Astrocyte of the cerebellum (primary cell): ENCODE results near the gene CDH18.

Experiments used
- DNase-seq: peaks from one replicate; pipeline ENCODE4 v3.0.0-alpha.2; 2011; ENCODE audit warnings: low read depth
- H3K4me3 ChIP-seq: 2 replicates; pipeline ENCODE4 v1.5.1; 2011; ENCODE audit warnings: mild to moderate bottlenecking, low read depth, low read length, moderate library complexity
- in situ Hi-C: cut with HindIII; loops from 2 replicates; pipeline ENCODE4 v1.10.0; 2017; ENCODE audit warnings: low sequenced_read_pairs
- TF ChIP-seq, protein P1 (sequence below): IDR thresholded peaks from 2 replicates; pipeline ENCODE4 v1.5.1; 2012; ENCODE audit warnings: low read length, low read depth, moderate library complexity, mild to moderate bottlenecking; ENCODE audit errors: missing control alignments

Gene CDH18

DNA sequence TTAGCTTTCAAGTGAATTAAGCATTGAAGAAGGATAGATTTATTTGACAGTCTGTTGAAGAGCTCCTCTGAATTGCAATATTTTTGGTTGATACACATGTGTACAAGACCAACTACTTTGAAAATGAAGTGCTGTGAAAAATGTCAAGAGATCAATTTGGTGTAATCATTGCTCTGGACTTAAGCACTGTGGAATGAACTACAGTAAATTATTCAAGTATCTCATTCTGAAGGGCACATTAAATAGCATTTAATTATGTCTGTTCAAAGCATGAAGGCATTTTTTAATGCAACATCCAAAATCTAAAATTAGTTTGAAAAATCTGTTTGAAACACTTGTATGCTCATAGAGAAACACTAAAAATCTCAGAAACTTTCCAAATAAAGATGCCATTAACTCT, 107.5 kb downstream of the CDH18 start:
- no peak overlapping the region for H3K4me3 ChIP-seq
- no peak for DNase-seq
- TF ChIP-seq, protein P1, sequence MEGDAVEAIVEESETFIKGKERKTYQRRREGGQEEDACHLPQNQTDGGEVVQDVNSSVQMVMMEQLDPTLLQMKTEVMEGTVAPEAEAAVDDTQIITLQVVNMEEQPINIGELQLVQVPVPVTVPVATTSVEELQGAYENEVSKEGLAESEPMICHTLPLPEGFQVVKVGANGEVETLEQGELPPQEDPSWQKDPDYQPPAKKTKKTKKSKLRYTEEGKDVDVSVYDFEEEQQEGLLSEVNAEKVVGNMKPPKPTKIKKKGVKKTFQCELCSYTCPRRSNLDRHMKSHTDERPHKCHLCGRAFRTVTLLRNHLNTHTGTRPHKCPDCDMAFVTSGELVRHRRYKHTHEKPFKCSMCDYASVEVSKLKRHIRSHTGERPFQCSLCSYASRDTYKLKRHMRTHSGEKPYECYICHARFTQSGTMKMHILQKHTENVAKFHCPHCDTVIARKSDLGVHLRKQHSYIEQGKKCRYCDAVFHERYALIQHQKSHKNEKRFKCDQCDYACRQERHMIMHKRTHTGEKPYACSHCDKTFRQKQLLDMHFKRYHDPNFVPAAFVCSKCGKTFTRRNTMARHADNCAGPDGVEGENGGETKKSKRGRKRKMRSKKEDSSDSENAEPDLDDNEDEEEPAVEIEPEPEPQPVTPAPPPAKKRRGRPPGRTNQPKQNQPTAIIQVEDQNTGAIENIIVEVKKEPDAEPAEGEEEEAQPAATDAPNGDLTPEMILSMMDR = no peak
- in situ Hi-C loops = no loop called here

GRCh38 chr5:19874811-19875210, 113.2 kb downstream of the CDH18 start:
- in situ Hi-C loops = no loop called here
- TF ChIP-seq, protein P1 = no peak
- DNase-seq = no peak

DNA sequence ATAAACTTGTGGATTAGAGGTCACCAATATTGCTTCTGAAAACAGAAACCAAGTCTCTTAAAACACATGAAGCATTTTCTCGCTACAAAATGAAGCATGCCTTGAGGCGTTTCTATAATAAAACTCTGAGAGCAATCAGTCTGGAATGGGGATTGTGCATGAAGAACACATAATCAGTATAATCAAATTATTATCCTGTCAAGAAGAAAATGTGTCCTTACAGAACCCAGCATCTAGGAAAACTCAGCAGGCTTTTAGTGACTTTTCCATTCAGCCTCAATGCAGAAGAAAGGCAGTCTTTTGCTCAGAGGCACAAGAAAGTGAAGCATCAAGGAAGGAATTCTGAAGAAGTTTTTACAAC, 121.9 kb downstream of the CDH18 start:
- in situ Hi-C loops = no loop called here
- TF ChIP-seq, protein P1 = no peak
- no peak for DNase-seq
- no peak overlapping the region for H3K4me3 ChIP-seq

More at GRCh38 chr5:19874811-19875210, 113.2 kb downstream of the CDH18 start:
- no peak overlapping the region for H3K4me3 ChIP-seq

DNA sequence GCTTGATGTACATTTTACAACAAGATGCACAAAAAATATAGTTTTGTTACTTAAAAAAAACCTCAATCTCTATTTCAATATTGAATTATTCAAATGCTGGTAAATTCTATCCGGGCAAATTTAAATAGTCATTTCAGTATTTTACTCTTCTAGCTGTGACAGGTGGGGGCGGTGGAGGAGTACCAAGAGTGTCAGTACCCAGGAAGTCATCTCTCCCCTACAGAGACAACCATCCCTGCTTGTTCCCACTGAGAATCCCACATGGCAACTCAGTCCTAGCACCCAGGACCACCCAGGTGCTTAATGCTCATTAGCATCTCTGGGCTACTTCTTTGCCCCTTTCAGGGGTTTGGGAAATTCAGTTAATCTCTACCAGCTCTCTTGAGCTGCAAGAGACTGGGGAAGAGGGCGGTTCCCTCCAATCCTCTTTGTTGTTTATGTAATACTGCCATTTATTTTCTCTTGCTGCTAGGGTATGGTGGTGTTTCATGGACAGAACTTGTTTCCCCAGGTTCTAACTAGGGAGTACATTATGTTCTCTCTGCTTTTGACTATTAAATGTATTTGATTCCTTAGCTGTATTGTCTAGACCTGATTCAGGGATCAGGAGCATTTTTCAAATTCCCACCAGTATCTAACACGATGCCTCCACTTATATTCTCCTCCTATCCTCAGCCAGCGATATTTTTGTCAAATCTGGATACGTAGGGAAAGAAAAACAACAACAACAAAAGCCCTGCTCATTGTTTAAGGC, 122.5 kb downstream of the CDH18 start:
- DNase-seq = no peak
- TF ChIP-seq, protein P1 = no peak
- H3K4me3 ChIP-seq = no peak overlapping the region
- in situ Hi-C loops = no loop called here

- H3K4me3 ChIP-seq = no peak overlapping the region
- in situ Hi-C loops = no loop called here
- no peak for DNase-seq
- TF ChIP-seq, protein P1 = no peak
These were observed 125.3 kb downstream of the CDH18 start for GRCh38 chr5:19862711-19863110.

GRCh38 chr5:19859020-19859419, 129.0 kb downstream of the CDH18 start:
- DNase-seq = no peak
- TF ChIP-seq, protein P1 = no peak
- in situ Hi-C loops = no loop called here
- H3K4me3 ChIP-seq = no peak overlapping the region

DNA sequence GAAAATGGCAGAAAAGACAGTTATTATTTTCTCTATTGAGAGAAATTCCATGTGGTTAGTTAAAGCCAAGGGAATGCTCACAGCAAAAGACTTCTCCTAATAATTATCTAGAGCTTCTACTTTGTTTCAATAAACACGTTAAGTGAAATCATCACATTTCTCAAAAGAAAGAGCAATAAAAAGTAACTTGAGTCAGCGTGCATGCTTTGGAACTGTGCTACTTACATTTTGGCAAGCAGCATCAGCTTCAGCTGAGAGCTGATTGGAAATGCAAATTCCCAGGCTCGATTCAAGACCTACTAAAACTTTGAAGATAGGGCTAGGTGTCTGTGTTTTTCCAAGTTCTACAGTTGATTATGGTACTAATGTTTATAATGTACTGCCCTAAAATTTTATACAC, 132.1 kb downstream of the CDH18 start:
- TF ChIP-seq, protein P1 = no peak
- H3K4me3 ChIP-seq = no peak overlapping the region
- in situ Hi-C loops = no loop called here
- no peak for DNase-seq
